Dermis blood vessel endothelial cell (primary cell): ENCODE measurements around the gene SNF8. TPM values are rescaled to one million over a fixed set of nuclear protein-coding genes. Genes with fewer than 3 reads are reported as not detected.
A peak's percentile ranks its signal among the peaks of the same experiment; 100 is the strongest.
"Not testable (repeated sequence)": the region's sequence is repeated elsewhere in the genome, so short reads cannot be mapped to it uniquely, and the experiment has no call there.

ENCODE experiments used
- DNase-seq: peaks from one replicate; pipeline ENCODE4 v3.0.0; 2010
- total RNA-seq: library from RNA; depleted of rRNA; stranded (reverse); fragments of >200 nt; gene quantifications from 2 replicates; pipeline ENCODE4 v1.2.3, GENCODE V29; 2014

Gene SNF8
- 127 and 138 TPM in 2 replicates for total RNA-seq

- DNase-seq: peak; percentile 94
These were observed at the start of gene SNF8 for GRCh38 chr17:48944515-48945260. SNF8 (minus strand) TSS chr17:48944842; CDS start chr17:48944734, 108 bp downstream.

- DNase-seq: no peak
These were observed 49.3 kb upstream of the SNF8 start for GRCh38 chr17:48993951-48994350.

GRCh38 chr17:48993305-48993704 lies 48.7 kb upstream of the SNF8 start:
- no peak for DNase-seq

GRCh38 chr17:48992444-48992843 lies 47.8 kb upstream of the SNF8 start:
- DNase-seq: no peak

GRCh38 chr17:48990882-48991357 lies 46.3 kb upstream of the SNF8 start:
- DNase-seq: no peak

- no peak for DNase-seq
These were observed 44.5 kb upstream of the SNF8 start for GRCh38 chr17:48989100-48989499.

- DNase-seq: no peak
These were observed 41.0 kb upstream of the SNF8 start for GRCh38 chr17:48985436-48986245.

GRCh38 chr17:48981927-48982539 lies 37.4 kb upstream of the SNF8 start:
- no peak for DNase-seq

GRCh38 chr17:48973806-48974205 lies 29.2 kb upstream of the SNF8 start:
- DNase-seq: no peak

GRCh38 chr17:48972749-48973097 lies 28.1 kb upstream of the SNF8 start:
- DNase-seq: no peak

- no peak for DNase-seq
These were observed 26.4 kb upstream of the SNF8 start for GRCh38 chr17:48970865-48971687.

GRCh38 chr17:48970224-48970623 lies 25.6 kb upstream of the SNF8 start:
- peak; percentile 32 for DNase-seq

GRCh38 chr17:48961516-48962233 lies 17.0 kb upstream of the SNF8 start:
- peak; percentile 42 for DNase-seq

- DNase-seq: no peak
These were observed 16.3 kb upstream of the SNF8 start for GRCh38 chr17:48960834-48961515.

GRCh38 chr17:48954300-48954755 lies 9.7 kb upstream of the SNF8 start:
- peak; percentile 69 for DNase-seq

GRCh38 chr17:48952904-48953303 lies 8.3 kb upstream of the SNF8 start:
- DNase-seq: peak; percentile 27

- DNase-seq: no peak
These were observed 6.9 kb upstream of the SNF8 start for GRCh38 chr17:48951572-48951971.

- DNase-seq: not testable (repeated sequence)
These were observed 614 bp upstream of the SNF8 start for GRCh38 chr17:48945261-48945651.

- no peak for DNase-seq
These were observed 11.6 kb downstream of the SNF8 start for GRCh38 chr17:48933035-48933434.

- DNase-seq: no peak
These were observed 14.2 kb downstream of the SNF8 start for GRCh38 chr17:48930435-48930873.

GRCh38 chr17:48929812-48930165 lies 14.9 kb downstream of the SNF8 start:
- peak; percentile 58 for DNase-seq
